H1 (cell line): ENCODE results near the gene PIGBOS1.

ENCODE experiments used
- BRCA1 ChIP-seq: IDR thresholded peaks from 2 replicates; pipeline ENCODE4 v1.6.1; 2012; ENCODE audit warnings: low read depth, low read length, improper control_type of control experiment
- CEBPB ChIP-seq: IDR thresholded peaks from 2 replicates; pipeline ENCODE4 v1.6.1; 2012; ENCODE audit warnings: low read depth, low read length
- KDM1A ChIP-seq: fragments of 200-600, 300-600 bp; sonication (generic); IDR thresholded peaks from 2 replicates; pipeline ENCODE4 v1.7.1; 2016; ENCODE audit warnings: mild to moderate bottlenecking, low read length, borderline replicate concordance
- NANOG ChIP-seq: IDR thresholded peaks from 2 replicates; pipeline ENCODE4 v1.6.1; 2011; ENCODE audit warnings: low read length, low read depth, mild to moderate bottlenecking, inconsistent platforms; ENCODE audit not compliant: insufficient read depth, poor library complexity, severe bottlenecking
- PHF8 ChIP-seq: fragments of 200-600 bp; sonication (generic); conservative IDR thresholded peaks from 2 replicates; pipeline ENCODE4 v1.7.1; 2012; ENCODE audit warnings: low read depth, mild to moderate bottlenecking, inconsistent platforms, low read length, moderate library complexity
- POLR2AphosphoS5 ChIP-seq: IDR thresholded peaks from 2 replicates; pipeline ENCODE4 v1.6.1; 2011; ENCODE audit warnings: low read depth, low read length
- RFX5 ChIP-seq: IDR thresholded peaks from 2 replicates; pipeline ENCODE4 v1.6.1; 2011; ENCODE audit warnings: low read depth, low read length, improper control_type of control experiment, borderline replicate concordance
- SIN3A ChIP-seq, 2 experiments: IDR thresholded peaks in 1 of 2; conservative IDR thresholded peaks in 1 of 2; 2 replicates each; pipeline ENCODE4 v1.6.1; 2011 to 2012; ENCODE audit warnings: low read length in 2 of 2, improper control_type of control experiment in 1 of 2, low read depth in 1 of 2, mild to moderate bottlenecking in 1 of 2
- YY1 ChIP-seq: IDR thresholded peaks from 2 replicates; pipeline ENCODE4 v1.6.1; 2011; ENCODE audit warnings: low read depth, mild to moderate bottlenecking, low read length
- TF ChIP-seq, protein P1 (sequence below): IDR thresholded peaks from 2 replicates; pipeline ENCODE4 v1.6.1; 2011; ENCODE audit warnings: low read length, improper control_type of control experiment
- TF ChIP-seq, protein P2 (sequence below), 3 experiments: IDR thresholded peaks; 1 replicate in 2 of 3; 2 replicates in 1 of 3; pipeline versions ENCODE4 v1.5.1 to v1.6.1; 2011; ENCODE audit warnings: low read length in 3 of 3, mild to moderate bottlenecking in 3 of 3, inconsistent platforms in 2 of 3, low read depth in 1 of 3, moderate library complexity in 1 of 3; ENCODE audit not compliant: insufficient read depth in 1 of 3; ENCODE audit errors: control extremely low read depth in 1 of 3
- TF ChIP-seq, protein P3 (sequence below): IDR thresholded peaks from 2 replicates; pipeline ENCODE4 v1.6.1; 2012; ENCODE audit warnings: inconsistent platforms
- TF ChIP-seq, protein P4 (sequence below): IDR thresholded peaks from 2 replicates; pipeline ENCODE4 v1.6.1; 2011; ENCODE audit warnings: low read depth, mild to moderate bottlenecking, low read length; ENCODE audit not compliant: insufficient read depth
- TF ChIP-seq, protein P5 (sequence below): IDR thresholded peaks from 2 replicates; pipeline ENCODE4 v1.6.1; 2012; ENCODE audit warnings: low read length, inconsistent platforms

DNA sequence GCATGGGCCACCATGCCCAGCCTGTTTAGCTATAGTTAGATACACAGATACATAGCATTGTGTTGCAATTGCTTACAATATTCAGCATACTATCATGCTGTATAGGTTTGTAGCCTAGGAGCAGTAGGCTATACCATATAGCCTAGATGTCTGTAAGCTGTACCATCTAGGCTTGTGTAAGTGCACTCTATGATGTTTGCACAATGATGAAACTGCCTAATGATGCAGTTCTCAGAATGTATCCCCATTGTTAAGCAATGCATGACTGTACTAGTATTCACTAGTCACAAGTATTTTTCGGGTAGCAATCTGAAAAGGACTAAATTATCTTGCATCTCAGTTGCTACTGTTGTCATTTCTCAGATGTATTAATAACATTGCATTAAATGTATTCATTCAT is 16.1 kb upstream of the PIGBOS1 start:
- TF ChIP-seq RFX5 (no peak), CEBPB (no peak), YY1 (no peak), POLR2AphosphoS5 (no peak), PHF8 (no peak), SIN3A (conservative IDR thresholded peaks at IDR 0.05 in 1 of 2, IDR thresholded peaks at IDR 0.05 in 1 of 2; ENCODE audit: low read depth in 1 of 2, low read length in 2 of 2) (no peak), BRCA1 (no peak), KDM1A (no peak), NANOG (no peak)
- TF ChIP-seq, protein P1, sequence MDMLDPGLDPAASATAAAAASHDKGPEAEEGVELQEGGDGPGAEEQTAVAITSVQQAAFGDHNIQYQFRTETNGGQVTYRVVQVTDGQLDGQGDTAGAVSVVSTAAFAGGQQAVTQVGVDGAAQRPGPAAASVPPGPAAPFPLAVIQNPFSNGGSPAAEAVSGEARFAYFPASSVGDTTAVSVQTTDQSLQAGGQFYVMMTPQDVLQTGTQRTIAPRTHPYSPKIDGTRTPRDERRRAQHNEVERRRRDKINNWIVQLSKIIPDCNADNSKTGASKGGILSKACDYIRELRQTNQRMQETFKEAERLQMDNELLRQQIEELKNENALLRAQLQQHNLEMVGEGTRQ: no peak
- TF ChIP-seq, protein P2, sequence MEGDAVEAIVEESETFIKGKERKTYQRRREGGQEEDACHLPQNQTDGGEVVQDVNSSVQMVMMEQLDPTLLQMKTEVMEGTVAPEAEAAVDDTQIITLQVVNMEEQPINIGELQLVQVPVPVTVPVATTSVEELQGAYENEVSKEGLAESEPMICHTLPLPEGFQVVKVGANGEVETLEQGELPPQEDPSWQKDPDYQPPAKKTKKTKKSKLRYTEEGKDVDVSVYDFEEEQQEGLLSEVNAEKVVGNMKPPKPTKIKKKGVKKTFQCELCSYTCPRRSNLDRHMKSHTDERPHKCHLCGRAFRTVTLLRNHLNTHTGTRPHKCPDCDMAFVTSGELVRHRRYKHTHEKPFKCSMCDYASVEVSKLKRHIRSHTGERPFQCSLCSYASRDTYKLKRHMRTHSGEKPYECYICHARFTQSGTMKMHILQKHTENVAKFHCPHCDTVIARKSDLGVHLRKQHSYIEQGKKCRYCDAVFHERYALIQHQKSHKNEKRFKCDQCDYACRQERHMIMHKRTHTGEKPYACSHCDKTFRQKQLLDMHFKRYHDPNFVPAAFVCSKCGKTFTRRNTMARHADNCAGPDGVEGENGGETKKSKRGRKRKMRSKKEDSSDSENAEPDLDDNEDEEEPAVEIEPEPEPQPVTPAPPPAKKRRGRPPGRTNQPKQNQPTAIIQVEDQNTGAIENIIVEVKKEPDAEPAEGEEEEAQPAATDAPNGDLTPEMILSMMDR (IDR thresholded peaks at IDR 0.05; ENCODE audit: control extremely low read depth in 1 of 3, insufficient read depth in 1 of 3, low read depth in 1 of 3, low read length in 3 of 3): no peak
- TF ChIP-seq, protein P3, sequence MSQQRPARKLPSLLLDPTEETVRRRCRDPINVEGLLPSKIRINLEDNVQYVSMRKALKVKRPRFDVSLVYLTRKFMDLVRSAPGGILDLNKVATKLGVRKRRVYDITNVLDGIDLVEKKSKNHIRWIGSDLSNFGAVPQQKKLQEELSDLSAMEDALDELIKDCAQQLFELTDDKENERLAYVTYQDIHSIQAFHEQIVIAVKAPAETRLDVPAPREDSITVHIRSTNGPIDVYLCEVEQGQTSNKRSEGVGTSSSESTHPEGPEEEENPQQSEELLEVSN: no peak
- TF ChIP-seq, protein P4, sequence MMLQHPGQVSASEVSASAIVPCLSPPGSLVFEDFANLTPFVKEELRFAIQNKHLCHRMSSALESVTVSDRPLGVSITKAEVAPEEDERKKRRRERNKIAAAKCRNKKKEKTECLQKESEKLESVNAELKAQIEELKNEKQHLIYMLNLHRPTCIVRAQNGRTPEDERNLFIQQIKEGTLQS: no peak
- TF ChIP-seq, protein P5, sequence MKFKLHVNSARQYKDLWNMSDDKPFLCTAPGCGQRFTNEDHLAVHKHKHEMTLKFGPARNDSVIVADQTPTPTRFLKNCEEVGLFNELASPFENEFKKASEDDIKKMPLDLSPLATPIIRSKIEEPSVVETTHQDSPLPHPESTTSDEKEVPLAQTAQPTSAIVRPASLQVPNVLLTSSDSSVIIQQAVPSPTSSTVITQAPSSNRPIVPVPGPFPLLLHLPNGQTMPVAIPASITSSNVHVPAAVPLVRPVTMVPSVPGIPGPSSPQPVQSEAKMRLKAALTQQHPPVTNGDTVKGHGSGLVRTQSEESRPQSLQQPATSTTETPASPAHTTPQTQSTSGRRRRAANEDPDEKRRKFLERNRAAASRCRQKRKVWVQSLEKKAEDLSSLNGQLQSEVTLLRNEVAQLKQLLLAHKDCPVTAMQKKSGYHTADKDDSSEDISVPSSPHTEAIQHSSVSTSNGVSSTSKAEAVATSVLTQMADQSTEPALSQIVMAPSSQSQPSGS: no peak
